DMS79 treated with DMSO at 0.1 percent for 48 hours (cell line): Measurements from ENCODE around the gene TBC1D22A.
A peak's percentile ranks its signal among the peaks of the same experiment; 100 is the strongest.

Experiments used
- DNase-seq: peaks from one replicate; lab custom pipeline; 2025; lab: John Stamatoyannopoulos, UW

The TBC1D22A gene

DNA sequence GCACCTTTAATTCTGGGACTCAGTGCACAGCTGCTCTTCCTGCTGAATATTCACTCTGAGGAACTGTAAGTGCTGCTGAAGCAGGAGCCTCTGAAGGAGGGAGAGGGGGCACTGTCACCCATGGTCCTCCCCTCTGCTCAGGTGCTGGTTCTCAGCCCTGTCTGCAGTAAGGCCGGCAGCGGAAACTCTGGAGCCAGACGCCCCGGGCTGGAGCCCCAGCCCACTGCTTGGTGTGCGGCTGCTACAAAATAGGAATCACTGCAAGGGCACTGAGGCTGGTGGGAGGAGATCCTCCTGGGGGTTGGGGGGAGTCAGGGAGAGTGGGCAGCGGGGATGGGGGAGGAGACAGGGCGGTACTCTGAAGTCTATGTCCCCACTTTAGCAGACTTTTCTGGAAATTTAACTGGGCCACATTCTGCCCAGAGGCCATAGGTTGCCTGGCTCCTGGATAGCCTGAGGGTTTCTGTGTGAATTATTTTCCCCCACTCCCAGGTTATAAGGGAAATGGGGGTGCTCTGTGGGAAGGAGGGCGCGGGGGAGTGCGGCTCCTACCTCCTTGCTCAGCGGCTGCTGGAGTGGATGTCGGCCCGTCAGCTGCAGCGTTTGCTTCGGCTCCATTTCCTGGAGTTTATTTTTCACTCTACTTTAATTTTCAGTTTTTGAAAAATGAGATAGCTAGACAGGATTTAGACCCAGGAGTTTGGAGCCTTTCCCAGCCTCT is 33.6 kb downstream of the TBC1D22A start:
- DNase-seq: no peak

DNA sequence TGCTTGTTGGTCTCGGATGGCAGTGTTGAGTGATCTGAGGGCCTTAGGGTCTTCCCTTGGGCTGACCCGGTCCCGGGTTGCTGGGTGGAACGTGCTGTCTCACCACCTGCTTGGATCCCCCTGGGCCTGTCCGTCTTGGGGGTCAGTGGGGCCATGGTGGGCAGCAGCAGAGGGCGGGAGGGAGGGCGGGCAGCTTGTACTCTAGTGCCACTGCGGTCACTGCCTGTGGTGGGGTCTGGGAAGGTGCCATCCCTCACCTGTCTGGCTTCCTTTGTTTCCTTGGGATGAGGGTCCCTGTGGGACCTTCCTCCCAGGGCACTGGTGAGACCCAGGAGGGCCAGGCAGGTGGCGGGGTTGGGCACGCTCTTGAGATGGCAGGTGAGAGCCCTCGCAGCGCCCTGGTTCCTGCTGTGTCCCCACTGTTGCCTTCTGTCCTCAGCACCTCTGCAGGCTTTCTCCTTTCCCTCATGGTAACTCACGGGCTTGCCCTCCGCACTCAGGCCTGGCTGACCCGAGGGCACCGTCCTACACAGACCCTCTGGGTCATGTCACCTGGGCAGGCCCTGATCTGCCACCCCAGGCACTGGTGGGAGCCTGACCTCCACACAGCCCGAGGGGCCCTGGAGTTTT is 34.2 kb downstream of the TBC1D22A start:
- DNase-seq: no peak

DNA sequence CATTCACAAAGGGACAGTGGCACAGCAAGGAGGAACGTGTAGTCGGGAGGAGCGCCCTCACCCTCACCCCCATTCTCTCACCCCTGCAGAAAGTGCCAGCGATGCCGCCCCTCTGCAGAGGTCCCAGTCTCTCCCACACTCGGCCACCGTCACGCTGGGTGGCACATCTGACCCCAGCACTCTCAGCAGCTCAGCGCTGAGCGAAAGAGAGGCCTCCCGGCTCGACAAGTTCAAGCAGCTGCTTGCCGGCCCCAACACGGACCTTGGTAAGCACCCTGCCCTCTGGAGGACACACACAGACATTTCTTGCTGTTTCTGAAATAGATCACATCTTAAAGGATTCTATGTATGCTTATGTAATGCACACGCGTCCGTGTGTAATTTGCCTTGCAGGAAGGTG is 34.9 kb downstream of the TBC1D22A start:
- DNase-seq: no peak

DNA sequence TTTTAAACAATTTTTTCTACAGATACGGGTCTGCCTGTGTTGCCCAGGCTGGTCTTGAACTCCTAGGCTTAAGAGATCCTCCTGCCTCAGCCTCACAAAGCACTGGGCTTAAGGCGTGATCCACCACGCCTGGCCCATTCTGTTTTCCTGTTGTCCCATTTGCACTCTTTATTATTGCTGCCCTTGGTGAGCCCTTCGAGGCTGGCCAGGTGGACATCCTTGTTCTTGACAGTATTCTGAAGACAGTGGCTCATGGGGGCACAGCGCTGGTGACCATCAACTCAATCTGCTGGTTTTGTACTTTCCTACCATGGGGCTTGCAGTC is 35.6 kb downstream of the TBC1D22A start:
- no peak for DNase-seq

DNA sequence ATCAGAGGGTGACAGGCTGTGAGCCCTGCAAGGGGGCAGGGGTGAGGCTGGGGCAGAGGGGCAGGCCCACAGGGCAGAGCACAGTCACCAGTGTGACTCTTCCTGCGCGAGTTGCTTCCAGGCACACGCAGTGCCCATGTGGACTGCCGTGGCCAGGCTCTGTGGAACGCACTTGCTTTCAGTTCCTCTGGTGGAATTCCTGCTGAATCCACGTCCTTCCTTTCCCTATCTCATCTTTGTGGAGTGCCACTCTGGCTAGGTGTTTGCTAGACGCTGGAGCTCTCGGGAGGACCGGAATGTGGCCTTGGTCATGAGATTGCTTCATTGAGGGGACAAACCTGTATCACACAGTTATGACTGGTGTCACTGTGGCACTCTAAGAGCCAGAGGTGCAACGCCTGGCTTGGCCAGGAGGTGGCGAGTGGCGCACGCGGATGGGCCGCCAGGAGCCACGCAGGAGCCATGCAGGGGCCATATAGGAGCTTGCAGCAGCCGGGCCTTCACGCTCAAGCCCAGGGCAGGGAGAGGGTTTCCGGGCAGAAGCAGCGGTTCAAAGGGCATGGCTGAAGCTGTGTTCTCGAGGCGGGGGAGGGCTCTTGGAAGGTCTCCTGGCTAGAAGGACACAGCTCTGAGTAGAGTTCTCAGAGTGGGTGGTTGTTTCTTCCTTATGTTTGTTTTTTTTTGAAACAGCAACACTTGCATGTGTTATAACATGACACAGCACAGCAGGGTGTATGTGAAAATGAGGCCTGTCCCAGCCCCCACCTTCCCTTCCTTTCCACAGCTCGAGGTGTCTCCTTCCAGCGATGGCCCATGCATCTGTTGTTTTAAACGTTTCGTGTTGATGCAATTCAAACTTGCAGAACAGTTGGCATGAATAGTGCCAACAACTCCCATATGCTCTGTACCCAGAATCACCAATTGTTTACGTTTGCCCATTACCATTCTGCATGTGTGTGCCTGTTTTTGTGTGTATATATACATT is 36.2 kb downstream of the TBC1D22A start:
- no peak for DNase-seq

DNA sequence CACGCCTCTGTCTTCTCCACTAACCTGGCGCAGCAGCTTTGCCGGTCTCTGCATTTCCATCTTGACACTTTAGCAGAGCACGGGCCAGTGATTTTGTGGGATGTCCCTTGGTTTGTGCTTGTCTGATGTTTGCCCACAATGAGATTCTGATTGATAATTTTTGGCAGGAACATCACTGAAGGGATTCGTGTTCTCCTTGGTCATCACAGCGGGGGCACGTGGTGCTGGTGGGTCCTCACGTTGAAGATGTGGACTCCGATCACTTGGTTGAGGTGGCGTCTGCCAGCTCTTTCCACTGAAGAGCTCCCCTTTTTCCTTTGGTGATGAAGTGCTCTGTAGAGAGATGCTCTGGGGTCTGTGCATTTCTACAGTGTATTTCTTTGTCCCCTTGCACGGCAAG is 37.2 kb downstream of the TBC1D22A start:
- no peak for DNase-seq

DNA sequence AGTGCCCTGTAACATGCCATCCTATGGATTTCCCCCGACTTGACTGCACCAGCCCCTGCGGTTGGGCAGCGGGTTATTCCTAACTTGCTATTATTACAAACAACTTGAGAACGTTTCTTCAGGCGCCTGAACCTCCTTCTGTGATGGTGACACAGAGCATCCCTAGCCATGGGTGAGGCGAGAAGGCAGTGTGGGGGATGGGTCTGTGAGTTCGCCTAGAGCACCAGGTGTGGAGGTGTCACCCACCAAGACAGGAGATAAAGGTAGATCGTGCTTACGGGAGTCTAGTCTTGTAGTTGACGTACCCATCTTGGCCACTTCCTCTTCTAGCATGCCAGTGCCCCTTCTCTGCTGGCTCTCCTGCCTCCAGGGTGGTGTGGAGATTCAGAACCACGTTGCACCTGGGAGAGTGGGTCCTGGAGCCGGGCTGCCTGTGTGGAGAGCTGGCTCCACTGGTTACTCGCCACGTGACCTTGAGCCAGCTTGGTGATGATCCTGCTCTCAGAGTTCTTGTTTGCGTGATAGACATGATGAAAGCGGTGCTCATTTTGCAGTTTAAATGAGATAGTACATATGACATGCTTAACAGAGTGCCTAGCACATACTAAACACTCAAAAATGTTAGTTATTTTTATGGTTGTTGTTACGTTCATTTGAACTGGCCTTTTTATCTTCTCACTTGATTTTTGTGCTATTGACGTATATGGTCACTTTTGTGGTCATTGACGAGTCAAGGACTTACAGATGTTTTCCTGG is 37.8 kb downstream of the TBC1D22A start:
- no peak for DNase-seq

DNA sequence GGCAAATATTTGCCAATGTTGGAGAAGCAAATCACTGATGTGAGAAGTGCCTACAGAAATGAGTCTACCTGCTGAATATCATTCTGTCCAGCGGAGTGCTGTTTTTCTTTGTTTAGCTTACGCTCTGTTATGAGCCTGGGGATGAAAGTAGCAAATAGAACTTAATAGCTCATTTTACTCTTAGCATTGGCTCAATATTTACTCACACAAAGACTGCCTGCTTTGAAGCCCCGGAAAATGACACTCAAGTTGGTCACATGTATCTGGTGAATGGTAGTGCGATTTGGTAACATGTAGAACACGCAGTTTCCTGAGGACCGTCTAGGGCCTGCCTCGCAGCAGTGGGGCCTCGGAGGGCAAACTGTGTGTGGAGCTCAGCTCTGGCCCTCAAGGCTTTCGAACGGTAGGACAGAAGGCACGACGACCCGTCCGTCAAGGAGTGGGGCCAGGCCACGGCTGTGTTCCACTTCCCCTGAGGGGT is 38.9 kb downstream of the TBC1D22A start:
- DNase-seq: peak; percentile 8

DNA sequence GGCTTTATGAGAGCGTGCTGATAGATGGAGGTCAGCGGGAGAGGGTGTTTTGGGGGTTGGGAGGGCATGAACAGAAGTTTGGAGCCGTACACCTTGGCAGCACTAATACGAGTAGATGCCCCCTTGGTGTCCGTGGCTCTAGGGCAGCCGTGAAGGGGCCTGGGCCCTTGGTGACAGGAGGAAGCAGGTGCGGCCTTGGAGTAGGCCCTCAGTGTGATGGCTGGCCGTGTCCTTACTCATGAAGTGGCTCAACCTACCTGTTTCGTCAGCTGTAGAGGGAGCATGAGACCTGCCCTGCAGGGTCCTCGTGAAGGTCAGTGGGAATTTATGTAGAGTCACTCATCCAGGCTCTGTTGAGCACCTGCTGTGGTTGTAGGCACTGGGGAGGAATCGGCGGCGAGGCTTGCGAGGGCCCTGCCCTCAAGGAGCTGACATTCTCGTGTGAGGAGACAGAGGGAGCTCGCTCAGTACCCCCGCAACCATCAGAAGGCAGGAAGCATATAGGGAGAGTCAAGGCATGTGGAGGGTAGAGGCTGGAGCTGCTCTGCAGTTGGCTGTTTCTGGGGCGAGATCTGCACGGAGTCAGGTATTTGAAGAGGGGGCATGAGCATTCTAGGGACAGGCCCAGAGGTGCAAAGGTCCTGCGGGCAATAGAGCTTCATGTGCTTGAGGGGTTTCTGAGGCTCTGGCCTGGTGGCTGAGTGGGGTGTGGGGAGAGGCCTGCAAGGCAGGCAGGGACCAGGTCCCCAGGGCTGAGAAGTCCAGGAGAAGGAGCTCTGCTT is 39.6 kb downstream of the TBC1D22A start:
- no peak for DNase-seq

DNA sequence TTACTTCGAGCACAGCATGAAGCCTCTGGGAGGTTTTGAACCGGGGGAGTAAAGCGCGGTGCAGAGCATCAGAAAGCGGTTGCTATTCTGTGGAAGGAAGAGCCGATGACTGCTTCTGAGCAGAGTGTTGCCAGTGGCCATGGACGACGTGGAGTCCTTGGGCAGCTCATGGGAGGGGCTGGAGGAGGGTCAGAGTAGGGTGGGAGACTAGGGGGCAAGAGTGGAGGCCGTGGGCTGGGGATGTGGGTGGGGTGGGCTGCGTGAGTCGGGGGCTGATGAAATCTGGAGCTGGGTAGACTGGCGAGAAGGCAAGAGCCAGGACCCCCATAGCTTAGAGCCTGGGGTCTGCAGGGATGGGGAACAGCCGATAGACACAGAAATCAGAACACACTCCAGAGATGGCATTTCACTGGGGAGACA is 40.2 kb downstream of the TBC1D22A start:
- no peak for DNase-seq

DNA sequence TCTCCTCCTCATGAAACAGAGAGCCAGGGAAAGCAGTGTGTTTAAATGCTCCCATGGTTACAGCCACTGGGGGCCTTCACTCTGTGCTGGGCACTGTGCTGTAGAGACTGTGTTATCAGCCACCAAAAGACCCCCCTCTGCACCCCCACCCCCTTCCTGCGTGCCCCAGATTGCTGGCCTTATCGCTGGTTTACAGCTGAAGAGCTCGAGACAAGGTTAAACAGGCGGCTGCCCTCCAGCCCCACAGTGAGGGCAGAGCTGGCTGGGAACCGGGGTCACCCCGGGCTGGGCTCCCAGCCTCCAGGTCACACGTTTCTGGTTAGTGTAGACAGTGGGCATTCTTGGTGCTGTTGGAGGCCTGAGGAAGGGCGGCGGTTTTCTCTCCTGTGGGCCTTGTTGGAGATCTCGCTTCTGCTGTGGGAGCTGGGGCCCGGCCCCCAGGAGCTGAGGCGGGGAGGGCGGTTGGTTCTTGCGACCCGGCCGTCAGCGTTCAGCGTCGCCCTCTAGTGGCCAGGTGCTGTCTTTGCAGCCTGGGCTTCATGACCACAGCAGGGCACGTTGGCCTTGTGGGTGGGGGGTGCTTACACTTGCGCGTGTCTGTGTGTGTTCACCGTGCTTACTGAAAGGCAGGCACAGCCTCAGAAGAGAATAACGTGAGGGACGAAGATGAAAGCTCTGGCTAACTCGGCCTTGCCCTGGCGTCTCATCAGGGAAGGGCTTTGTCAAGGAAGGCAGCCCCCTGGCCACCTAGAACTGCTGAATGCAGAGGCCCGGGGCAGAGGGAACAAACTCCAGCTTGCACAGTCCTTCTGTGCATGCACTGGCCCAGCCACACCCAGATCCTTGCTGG is 40.8 kb downstream of the TBC1D22A start:
- no peak for DNase-seq

DNA sequence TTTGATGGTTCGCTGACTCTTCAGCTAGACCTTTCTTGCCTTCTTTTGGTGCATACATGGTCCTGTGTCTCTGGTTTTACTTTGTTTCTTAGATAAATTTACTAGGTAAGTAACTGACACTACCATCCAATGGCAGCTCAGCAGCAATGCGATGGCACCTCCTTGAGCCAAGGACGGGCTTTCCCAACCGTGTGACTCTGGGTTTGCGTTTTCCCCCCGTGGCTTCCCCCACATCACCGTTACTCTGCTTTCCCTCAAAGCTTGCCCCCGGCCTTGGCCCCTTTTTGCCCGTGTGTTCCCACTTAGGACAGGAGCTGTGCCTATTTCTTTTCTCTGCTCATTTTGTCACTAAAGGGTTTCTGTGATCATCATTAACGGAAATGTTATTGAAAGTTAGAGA is 41.5 kb downstream of the TBC1D22A start:
- no peak for DNase-seq

DNA sequence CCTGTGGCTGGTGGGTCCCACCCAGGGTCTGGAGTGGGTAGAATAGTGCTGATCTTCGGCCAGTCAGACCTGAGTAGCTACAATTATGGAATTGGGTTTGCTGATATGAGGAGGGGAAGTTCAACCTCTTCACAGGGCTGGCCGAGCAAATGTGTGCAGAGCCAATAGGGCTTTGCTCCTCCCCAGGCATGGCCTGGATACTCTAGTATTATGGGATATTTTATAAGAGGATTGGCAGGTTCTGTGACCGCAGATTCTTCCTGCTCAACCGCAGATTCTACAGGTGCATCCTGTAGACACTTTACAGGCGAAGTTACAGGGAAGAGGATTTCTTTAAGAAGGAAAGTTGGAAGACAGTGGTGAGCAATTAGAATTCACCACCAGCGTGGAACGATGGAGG is 44.3 kb downstream of the TBC1D22A start:
- DNase-seq: no peak

DNA sequence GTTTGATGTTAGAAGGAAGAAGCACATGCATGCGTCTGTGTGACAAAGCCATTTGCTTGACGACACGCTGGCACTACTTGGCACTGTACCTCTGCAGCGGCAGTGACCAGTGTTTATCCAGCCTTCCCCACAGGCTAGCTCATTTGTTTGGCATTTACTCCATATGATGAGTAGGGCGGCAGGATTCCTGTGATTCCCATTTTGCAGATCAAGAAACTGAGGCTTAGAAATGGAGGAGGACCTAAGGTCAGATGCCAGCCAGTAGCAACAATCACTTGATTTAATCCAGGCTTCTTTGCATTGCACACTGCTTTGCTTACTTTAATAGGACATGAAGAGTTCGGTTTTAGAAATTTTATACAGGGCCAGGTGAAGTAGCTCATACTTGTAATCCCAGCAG is 45.0 kb downstream of the TBC1D22A start:
- DNase-seq: no peak

DNA sequence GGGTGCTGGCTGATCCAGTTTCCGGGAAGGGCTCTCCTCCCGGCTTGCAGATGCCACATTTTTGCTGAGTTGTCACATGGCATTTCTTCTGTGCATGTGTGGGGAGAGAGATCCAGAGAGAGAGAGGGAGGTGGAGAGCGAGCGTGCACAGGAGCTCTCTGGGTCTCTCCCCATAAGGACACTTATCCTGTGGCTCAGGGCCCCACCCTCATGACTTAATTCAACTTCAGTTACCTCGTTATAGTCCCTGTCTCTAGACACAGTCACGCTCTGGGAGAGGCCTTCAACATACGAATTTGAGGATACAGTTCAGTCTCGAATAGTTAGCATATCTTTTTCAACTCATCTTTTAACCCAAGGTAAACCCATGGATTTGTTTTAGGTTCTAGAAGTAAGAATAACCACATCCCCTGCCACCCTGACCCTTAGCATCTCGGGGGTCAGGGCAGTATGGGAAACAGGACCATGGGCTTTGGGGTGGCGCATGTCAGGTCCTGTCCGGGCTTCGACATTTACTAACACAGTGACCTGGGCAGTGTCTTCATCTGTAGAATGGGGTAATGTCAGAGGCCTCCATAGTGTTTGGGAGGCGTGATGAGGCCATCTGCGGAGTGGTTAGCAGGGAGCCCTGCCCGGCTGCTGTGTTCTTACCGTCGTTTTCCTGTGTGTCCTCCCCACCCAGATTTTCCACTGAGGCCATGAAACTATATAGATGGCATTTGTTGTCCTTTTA is 46.9 kb downstream of the TBC1D22A start:
- no peak for DNase-seq

DNA sequence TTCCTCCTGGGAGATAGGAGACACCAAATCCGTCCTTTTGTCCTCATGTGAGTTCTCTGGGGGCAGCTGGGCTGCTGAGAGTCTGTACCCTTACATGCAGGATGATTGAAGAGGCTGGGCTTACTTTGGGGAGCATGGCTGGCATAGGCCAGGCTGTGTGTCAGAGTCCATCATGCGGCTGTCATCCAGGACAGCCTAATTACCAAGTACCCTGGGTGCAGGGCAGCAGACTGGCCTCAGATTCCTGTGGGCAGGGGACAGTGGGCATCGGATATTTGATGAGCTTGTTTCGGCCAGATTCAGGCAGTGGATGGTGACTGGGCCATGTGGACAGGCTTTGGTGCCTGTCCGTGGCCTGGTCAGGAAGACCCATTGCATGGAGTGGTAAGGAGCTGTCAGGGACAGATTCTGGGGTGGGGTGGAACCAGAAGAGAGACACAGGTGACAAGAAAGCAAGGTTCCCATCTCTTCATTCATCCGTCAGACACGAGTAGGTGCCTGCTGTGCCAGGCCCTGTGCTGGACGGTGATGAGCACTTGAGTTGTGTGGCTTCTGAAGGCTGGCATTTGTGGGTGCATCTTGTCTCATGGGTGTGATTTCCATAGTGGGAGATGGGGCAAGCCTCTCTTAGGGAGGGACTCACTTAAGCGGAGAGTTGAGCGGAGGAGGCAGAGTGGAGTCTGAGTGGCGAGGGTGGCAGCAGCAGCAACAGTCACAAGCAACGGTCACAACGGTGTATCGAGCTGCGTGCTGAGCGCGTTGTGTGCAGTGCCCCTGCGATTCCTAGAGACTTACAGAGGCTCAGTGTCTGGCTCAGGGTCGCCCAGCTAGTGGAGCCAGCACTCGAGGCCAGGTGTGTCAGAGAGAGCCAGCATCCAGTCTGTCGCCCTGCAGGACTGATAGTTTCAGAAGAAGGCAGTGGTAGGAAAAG is 48.7 kb downstream of the TBC1D22A start:
- no peak for DNase-seq

DNA sequence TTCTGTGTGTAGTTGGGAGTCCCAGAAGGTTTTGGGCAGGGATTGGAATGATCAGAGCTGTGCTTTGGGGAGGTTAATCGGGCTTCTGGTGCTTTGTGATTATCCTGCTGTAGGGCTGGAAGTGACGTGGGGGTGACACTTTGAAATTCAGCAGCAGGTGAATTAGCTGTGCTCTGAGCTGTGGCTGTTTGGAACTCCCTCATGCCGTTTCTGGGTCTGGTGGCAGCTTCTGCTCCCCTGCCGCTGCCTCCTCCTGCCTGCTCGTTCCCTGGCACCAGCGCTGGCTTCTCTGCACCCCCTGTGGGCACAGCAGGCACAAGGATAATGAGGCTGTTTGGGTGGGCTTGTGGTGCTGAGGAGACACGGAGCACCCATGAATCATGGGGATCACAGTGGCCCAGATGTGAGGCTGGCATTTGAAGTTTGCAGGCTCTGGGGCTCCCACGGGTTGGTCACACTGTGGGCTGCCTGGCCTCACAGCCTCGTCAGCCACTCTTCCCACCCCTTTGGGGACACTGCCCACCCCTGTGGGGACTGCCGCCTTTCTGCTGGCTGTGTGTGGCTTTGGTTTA is 49.7 kb downstream of the TBC1D22A start:
- DNase-seq: no peak

DNA sequence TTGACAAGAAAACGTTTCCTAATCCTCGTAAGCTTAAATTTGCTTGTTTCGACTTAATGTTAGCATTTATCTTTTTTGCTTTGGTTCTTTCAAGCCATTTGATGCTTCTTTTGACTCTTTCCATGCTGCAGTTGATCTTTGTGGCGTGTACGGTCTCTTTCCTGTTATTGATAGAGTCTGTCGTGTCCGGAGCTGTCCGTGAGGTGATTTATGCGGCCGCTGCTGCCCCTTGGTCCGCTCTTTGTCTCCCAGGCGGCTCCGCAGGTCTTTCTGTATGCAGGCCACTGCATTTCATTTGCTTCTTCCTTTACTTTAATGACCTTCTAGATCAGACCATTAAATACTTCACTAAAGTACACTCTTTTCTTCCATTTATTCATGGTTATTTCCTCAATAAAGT is 50.3 kb downstream of the TBC1D22A start:
- no peak for DNase-seq
